Transverse colon (tissue), 4 donors: ENCODE results near the gene GMEB2. TPM values are rescaled to one million over a fixed set of nuclear protein-coding genes. Genes with fewer than 3 reads are reported as not detected.

Experiments used
- DNase-seq: peaks from one replicate; pipeline ENCODE4 v3.0.0-alpha.2; 2019
- H3K27ac ChIP-seq, 4 donors: fragments of 200-600 bp; sonication (generic); 2 replicates each; pipeline ENCODE4 v1.5.1; 2016 to 2018; ENCODE audit warnings: inconsistent platforms in 4 of 4
- H3K27me3 ChIP-seq: fragments of 200-600 bp; sonication (generic); 2 replicates; pipeline ENCODE4 v1.5.1; 2017; ENCODE audit warnings: inconsistent platforms
- H3K36me3 ChIP-seq, 4 donors: fragments of 200-600 bp; sonication (generic); 2 replicates each; pipeline ENCODE4 v1.5.1; 2017 to 2019; ENCODE audit warnings: inconsistent platforms in 4 of 4
- H3K4me1 ChIP-seq, 4 donors: fragments of 200-600 bp; sonication (generic); 2 replicates each; pipeline ENCODE4 v1.5.1; 2017 to 2020; ENCODE audit warnings: inconsistent platforms in 4 of 4
- H3K4me3 ChIP-seq, 4 donors: fragments of 200-600 bp; sonication (generic); 1 replicate in 1 of 4; 2 replicates in 3 of 4; pipeline versions ENCODE4 v1.5.1 to v1.6.1; 2017 to 2019; ENCODE audit warnings: inconsistent platforms in 4 of 4
- H3K9me3 ChIP-seq, 2 donors: fragments of 200-600 bp; sonication (generic); 2 replicates each; pipeline ENCODE4 v1.5.1; 2017 to 2019; ENCODE audit warnings: inconsistent platforms in 2 of 2
- EP300 ChIP-seq: sonication (generic); formaldehyde crosslinking; IDR thresholded peaks from one replicate; pipeline ENCODE4 v1.6.1; 2017; ENCODE audit warnings: antibody characterized with exemption, low read depth
- POLR2A ChIP-seq: fragments of 450-650 bp; IDR thresholded peaks from one replicate; pipeline ENCODE4 v1.6.1; 2016; ENCODE audit warnings: antibody characterized with exemption, mild to moderate bottlenecking, moderate library complexity
- POLR2AphosphoS5 ChIP-seq, 3 donors: sonication (generic); formaldehyde crosslinking; IDR thresholded peaks; one replicate each; pipeline ENCODE4 v1.6.1; 2016; ENCODE audit warnings: antibody characterized with exemption in 3 of 3
- WGBS, 2 donors: methylation state at CpG; one replicate each; pipeline ENCODE4 v1.1.5; 2018; ENCODE audit warnings: low coverage in 1 of 2; 5-methylcytosine and 5-hydroxymethylcytosine counted together
- in situ Hi-C, 4 donors: fragments of 200-750 bp; cut with MboI; loops; one replicate each; pipeline versions ENCODE4 v1.15.0 to v1.15.1; 2017; ENCODE audit warnings: low sequenced_read_pairs in 3 of 4, low pct_ligation_motif_present in 1 of 4, low pct_unique_long_range_greater_than_20kb in 1 of 4
- intact Hi-C: fragments of 100-400 bp; cut with DNase I; formaldehyde crosslinking; loops from one replicate; pipeline ENCODE4 v1.15.1; 2023; ENCODE audit warnings: low total_unique reads
- total RNA-seq, 4 donors: library from RNA; depleted of rRNA; stranded (reverse); fragments of >200 nt; gene quantifications; one replicate each; pipeline ENCODE4 v1.1.0, GENCODE V29; 2016
- TF ChIP-seq, protein P1 (sequence below), 5 experiments: fragments of 200-600 bp in 3 of 5; fragments of 450-650 bp in 2 of 5; sonication (generic) in 3 of 5; IDR thresholded peaks; 1 replicate in 2 of 5; 2 replicates in 3 of 5; pipeline ENCODE4 v1.5.1; 2016 to 2017; ENCODE audit warnings: antibody characterized with exemption in 5 of 5, inconsistent platforms in 3 of 5, mild to moderate bottlenecking in 2 of 5, moderate library complexity in 1 of 5

The GMEB2 gene
- total RNA-seq, 4 donors from 2014 or later = 9.0 to 20.3 (median 13.5) TPM

DNA sequence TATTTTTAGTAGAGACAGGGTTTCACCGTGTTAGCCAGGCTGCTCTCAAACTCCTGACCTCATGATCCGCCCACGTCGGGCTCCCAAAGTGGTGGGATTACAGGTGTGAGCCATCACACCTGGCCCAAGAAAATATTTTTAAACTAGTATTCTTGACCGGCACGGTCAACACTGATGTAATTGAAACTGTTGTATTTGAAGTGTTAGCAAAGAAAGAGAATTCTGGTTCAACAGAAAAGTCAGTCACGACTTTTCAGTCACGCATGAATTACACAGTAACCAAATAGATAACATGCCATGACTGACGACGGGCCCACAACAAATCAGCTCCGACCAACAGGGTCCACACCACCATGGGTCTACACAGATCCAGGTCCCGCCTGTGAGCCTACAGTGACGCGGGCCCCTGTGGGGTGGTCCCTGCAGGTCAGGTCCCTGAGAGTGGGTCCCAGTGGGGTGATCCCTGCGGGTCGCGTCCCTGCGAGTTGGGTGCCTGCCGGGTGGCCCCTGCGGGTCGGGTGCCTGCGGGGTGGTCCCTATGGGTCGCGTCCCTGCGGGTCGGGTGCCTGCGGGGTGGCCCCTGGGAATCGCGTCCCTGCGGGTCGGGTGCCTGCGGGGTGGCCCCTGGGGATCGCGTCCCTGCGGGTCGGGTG lies 1.0 kb downstream of the GMEB2 start:
- Histone ChIP-seq H3K27me3 (no peaks in the 10 kb centered on the region), H3K36me3 (no peaks in the 10 kb centered on the region), H3K9me3 (no peaks in the 10 kb centered on the region), H3K4me1 (peaks cover 8 to 27% (median 15%) of the 10 kb centered on the region in 4 donors), H3K27ac (peak overlapping the region; percentile 93 to 100 (median 98)), H3K4me3 (peak overlapping the region; percentile 78 to 97 (median 94))
- intact Hi-C loops (no loop called here), in situ Hi-C loops (loop anchor here in 1 of 4 donors (25.0 kb wide), 1 partner anchor 89 kb away; the partner anchor contains the start of genes PTK6 and SRMS)
- TF ChIP-seq EP300 (no peak), POLR2AphosphoS5 (IDR thresholded peaks at IDR 0.05) (no peak), POLR2A (no peak)
- TF ChIP-seq, protein P1, sequence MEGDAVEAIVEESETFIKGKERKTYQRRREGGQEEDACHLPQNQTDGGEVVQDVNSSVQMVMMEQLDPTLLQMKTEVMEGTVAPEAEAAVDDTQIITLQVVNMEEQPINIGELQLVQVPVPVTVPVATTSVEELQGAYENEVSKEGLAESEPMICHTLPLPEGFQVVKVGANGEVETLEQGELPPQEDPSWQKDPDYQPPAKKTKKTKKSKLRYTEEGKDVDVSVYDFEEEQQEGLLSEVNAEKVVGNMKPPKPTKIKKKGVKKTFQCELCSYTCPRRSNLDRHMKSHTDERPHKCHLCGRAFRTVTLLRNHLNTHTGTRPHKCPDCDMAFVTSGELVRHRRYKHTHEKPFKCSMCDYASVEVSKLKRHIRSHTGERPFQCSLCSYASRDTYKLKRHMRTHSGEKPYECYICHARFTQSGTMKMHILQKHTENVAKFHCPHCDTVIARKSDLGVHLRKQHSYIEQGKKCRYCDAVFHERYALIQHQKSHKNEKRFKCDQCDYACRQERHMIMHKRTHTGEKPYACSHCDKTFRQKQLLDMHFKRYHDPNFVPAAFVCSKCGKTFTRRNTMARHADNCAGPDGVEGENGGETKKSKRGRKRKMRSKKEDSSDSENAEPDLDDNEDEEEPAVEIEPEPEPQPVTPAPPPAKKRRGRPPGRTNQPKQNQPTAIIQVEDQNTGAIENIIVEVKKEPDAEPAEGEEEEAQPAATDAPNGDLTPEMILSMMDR (IDR thresholded peaks at IDR 0.05) = no peak
- WGBS, 2 donors = 23 to 40% methylated on average over 4 to 17 of the region's 36 CpGs
- peak; percentile 27 for DNase-seq

DNA sequence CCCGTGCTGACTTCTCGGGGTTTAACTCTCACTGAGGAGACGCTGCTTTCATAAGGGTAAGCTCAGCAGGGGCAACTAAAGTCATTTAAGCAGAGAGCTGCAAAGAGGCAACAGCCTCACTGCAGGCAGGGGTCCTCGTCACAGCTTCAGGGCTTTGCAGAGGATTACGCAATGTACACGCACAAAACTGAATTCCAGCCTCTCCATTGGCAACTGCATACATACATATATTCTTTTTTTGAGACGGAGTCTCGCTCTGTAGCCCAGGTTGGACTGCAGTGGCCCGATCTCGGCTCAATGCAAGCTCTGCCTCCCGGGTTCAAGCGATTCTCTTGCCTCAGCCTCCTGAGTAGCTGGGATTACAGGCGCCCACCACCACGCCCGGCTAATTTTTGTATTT lies 2.4 kb downstream of the GMEB2 start:
- TF ChIP-seq POLR2A = no peak
- no peak for TF ChIP-seq POLR2AphosphoS5 (IDR thresholded peaks at IDR 0.05)
- no peak for TF ChIP-seq EP300
- TF ChIP-seq, protein P1 (IDR thresholded peaks at IDR 0.05) = no peak
- Histone ChIP-seq H3K4me1 (peaks cover 8 to 27% (median 15%) of the 10 kb centered on the region in 4 donors), H3K27ac (no peak overlapping the region), H3K4me3 (no peak overlapping the region), H3K9me3 (no peaks in the 10 kb centered on the region), H3K27me3 (no peaks in the 10 kb centered on the region), H3K36me3 (no peaks in the 10 kb centered on the region)
- WGBS, 2 donors = 76 to 93% methylated on average over 6 to 15 of the region's 15 CpGs
- intact Hi-C loops = no loop called here
- no peak for DNase-seq
- in situ Hi-C loops = no loop called here

DNA sequence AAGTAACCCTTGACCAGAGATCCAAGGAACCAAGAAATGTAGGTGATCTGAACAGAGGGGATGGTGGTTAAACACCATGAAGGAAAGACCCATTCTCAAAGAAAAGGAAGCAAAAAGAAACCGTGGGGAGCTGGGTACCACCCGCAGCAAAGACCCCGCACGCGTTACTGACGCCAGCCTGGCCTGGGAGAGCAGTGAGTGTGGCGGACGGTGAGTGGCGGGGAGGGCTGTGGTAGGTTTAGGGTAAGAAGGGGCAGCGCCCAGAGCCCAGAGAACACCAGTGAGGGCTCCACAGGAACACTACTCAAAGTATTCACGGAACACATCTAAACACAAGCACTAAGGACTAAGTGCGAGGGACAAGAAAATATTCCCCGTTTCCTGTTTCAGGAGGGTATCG lies 4.2 kb downstream of the GMEB2 start:
- in situ Hi-C loops = no loop called here
- H3K27me3 ChIP-seq = no peaks in the 10 kb centered on the region
- H3K4me1 ChIP-seq = peaks cover 0 to 15% (median 3%) of the 10 kb centered on the region in 4 donors
- no peak for TF ChIP-seq POLR2AphosphoS5 (IDR thresholded peaks at IDR 0.05)
- no peak for TF ChIP-seq EP300
- TF ChIP-seq POLR2A = no peak
- TF ChIP-seq, protein P1 (IDR thresholded peaks at IDR 0.05) = no peak
- no peak overlapping the region for H3K27ac ChIP-seq
- no peak overlapping the region for H3K4me3 ChIP-seq
- H3K9me3 ChIP-seq = no peaks in the 10 kb centered on the region
- peaks cover 0 to 8% (median 1%) of the 10 kb centered on the region in 4 donors for H3K36me3 ChIP-seq
- WGBS, 2 donors = 93 to 95% methylated on average over 12 to 14 of the region's 14 CpGs
- intact Hi-C loops = no loop called here
- DNase-seq = no peak

DNA sequence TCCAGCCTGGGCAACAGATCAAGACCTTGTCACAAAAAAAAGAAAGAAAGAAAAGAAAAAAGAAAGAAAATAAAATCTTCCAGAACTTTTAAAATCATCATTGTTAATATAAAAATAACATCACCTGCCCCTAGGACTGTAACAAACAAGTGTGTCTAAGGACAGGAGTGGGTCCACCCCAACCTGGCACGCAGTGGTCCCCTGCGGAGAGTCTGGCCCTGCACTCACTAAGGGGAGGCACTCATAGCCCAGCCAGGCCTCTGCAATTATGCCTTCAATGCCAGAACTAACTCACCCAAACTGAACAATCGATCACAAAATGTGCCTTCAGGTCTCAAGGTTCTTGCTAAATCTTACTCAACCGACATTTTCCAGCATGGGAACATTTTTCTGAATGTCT lies 4.8 kb downstream of the GMEB2 start:
- peaks cover 0 to 9% (median 4%) of the 10 kb centered on the region in 4 donors for H3K36me3 ChIP-seq
- no peak overlapping the region for H3K4me3 ChIP-seq
- H3K4me1 ChIP-seq = peaks cover 0 to 10% (median 3%) of the 10 kb centered on the region in 4 donors
- intact Hi-C loops (no loop called here), in situ Hi-C loops (no loop called here)
- no peak overlapping the region for H3K27ac ChIP-seq
- TF ChIP-seq POLR2A = no peak
- TF ChIP-seq, protein P1 (IDR thresholded peaks at IDR 0.05) = no peak
- TF ChIP-seq EP300 = no peak
- no peak for TF ChIP-seq POLR2AphosphoS5 (IDR thresholded peaks at IDR 0.05)
- no peak for DNase-seq
- no peaks in the 10 kb centered on the region for H3K27me3 ChIP-seq
- H3K9me3 ChIP-seq = no peaks in the 10 kb centered on the region
- WGBS, 2 donors = 94 to 100% methylated on average over 3 to 4 of the region's 4 CpGs
